Measurements from ENCODE around the gene SDHAF3.
"Not testable (repeated sequence)": the region's sequence is repeated elsewhere in the genome, so short reads cannot be mapped to it uniquely, and the experiment has no call there.

SDHAF3 gene

GRCh38 chr7:97126483-97127171 is 9.1 kb downstream of the SDHAF3 start:
- no peak for DNase-seq

- no peak for DNase-seq
Observed at GRCh38 chr7:97128736-97129135, 11.2 kb downstream of the SDHAF3 start.

DNA sequence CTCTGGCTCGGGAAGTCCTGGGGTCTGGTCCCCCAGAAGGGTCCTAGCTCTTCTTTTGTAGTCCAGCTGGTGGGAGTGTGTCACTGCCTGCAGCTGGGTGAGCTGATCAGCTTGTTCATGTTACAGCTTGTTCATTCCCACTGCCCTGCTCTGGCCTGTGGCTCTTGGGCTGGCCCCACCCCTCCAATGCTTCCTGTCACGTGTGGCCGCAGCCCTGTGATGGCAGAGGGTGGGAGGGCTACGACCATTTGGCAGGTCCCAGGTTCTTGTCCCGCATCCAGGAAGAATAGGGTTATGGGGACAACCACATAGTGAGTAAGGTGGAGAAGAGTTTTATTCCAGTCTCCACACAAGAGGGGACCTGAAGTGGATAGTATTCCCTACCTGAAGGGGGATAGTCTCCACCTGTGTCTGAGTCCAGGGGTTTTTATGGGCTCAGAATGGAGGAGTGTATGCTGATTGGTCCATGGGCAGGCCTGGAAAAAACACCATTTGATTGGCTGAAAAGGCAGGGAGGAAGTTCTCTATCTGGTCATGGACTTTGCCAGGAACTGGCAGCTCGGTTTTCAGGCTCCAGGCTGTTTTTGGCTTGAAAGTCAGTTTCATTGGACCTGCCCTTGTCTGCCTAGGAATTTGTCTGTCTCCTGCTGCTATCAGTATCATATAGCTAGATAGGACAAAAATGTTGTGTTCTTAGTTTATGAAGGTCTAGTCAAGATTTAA is 13.1 kb downstream of the SDHAF3 start:
- no peak for DNase-seq

DNA sequence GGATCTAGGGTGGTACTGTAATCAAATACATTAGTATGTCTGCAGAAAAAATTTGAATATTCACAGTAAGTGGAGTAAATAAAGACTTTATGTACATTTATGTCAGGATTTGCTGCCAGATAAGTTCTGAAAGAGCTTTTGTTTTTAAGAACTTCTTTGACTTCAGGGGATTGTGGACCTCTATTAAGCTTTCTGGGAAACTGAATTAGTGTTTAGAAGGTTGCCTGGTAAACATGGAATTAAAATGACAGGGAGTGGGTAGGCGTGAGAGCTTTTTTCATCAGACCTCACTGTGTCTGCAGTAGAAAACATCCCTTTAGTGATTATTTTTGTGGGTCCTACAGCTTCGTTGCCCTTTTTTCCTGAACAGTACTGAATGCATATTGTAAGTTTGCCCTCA is 15.7 kb downstream of the SDHAF3 start:
- no peak for DNase-seq

DNA sequence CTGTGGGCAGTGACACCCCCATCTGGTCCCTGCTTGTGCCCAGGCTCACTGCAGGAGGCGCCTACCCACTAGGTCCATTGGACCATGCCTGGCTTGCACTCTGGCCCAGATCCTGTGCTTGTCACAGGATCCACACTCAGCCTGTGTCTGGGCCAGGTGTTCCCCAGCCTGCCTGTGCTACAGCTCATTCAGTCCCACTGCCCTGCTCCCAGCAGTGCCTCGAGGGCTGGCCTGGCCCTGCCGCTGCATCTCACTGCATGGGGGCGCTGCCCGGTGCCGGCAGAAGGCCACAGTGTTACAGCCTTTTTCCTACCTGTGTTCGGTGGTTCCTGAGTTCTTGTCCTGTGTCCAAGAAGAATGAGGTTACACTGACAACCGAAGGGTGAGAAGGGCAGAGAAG is 21.3 kb downstream of the SDHAF3 start:
- DNase-seq = no peak

DNA sequence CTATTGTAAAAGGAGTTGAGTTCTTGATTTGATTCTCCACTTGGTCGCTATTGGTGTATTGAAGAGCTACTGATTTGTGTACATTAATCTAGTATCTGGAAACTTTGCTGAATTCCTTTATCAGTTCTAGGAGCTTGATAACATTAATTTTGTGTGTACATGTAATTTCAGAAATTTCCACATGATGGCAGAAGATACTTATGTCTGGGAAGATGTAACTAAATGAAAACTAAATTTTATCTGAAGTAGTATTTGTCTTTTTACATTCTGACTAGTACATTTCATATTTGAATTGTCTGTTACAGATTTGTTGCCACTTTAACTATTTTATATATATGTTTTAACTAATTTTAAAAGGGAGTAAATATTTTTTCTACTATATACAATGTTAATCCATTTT is 27.6 kb downstream of the SDHAF3 start:
- peak; percentile 25 for DNase-seq

DNA sequence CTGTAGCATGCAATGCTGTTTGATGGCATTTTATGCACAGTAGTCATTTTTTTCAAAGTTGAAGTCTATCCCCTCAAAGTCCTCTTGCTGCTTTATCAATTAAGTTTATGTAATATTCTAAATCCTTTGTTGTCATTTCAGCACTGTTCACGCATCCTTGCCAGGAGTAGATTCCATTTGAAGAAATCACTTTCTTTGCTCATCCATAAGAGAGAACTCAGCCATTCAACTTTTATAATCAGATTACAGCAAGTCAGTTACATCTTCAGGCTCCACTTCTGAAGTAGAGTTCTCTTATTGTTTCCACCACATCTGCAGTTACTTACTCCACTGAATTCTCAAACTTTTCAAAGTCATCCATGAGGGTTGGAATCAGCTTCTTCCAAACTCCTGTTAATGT is 32.3 kb downstream of the SDHAF3 start:
- DNase-seq = no peak

- DNase-seq = no peak
Observed at GRCh38 chr7:97155897-97156418, 38.5 kb downstream of the SDHAF3 start.

DNA sequence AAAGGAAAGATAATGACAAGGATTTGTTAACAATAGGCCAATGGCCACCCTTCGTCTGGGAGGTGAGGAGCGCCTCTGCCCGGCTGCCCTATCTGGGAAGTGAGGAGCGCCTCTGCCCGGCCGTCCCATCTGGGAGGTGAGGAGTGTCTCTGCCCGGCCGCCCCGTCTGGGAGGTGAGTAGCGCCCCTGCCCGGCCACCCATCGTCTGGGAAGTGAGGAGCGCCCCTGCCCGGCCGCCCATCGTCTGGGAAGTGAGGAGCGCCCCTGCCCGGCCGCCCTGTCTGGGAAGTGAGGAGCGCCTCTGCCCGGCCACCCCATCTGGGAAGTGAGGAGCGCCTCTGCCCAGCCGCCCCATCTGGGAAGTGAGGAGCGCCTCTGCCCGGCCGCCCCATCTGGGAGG is 42.5 kb downstream of the SDHAF3 start:
- not testable (repeated sequence) for DNase-seq

GRCh38 chr7:97161609-97162008 is 44.1 kb downstream of the SDHAF3 start:
- DNase-seq = not testable (repeated sequence)

GRCh38 chr7:97166308-97166707 is 48.8 kb downstream of the SDHAF3 start:
- DNase-seq = no peak

DNA sequence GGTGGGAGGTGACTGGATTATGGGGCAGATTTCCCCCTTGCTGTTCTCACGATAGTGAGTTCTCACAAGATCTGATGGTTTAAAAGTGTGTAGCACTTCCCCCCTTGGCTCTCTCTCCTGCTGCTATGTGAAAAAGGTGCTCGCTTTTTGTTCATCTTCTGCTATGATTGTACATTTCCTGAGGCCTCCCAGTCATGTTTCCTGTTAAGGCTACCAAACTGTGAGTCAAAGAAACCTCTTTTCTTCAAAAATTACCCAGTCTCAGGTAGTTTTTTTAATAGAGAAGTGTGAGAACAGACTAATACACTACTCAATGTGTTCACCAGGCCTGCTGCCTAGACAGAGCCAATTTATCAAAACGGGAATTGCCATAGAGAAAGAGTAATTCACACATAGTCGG is 49.7 kb downstream of the SDHAF3 start:
- DNase-seq = peak; percentile 52

DNA sequence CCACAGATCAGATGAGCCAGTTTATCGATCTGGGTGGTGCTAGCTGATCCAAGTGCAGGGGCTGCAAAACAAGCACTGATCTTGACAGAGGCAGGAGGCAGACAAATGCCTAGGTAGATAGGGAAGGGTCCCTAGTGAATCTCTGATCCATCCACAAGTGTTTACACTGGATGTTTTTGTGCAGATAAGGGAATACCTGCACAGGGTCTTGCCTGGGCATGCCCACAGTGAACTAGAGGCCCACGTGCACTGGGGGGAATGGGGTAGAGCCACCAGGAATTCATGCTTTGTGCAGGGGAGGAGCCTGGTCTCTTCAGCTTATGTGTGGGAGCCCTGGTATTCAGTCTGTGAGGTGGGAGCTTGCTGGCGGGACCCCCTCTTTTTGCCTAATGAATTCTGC is 50.3 kb downstream of the SDHAF3 start:
- no peak for DNase-seq

DNA sequence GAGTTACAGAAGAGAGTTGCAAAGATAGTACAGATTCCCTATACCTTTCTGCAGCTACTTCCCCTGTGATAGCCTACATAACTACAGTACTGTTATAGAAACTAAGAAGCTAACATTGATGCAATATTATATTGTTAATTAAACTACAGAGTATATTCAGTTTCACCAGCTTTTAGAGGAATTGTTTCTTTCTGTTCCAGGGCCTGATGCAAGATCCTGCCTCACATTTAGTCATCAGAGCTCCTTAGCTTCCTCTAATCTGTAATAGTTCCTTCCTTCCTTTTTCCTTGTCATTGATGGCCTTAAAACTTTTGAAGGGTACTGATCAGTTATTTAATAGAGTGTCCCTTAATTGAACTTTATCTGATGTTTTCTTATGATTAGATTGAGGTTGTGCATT is 56.8 kb downstream of the SDHAF3 start:
- no peak for DNase-seq

DNA sequence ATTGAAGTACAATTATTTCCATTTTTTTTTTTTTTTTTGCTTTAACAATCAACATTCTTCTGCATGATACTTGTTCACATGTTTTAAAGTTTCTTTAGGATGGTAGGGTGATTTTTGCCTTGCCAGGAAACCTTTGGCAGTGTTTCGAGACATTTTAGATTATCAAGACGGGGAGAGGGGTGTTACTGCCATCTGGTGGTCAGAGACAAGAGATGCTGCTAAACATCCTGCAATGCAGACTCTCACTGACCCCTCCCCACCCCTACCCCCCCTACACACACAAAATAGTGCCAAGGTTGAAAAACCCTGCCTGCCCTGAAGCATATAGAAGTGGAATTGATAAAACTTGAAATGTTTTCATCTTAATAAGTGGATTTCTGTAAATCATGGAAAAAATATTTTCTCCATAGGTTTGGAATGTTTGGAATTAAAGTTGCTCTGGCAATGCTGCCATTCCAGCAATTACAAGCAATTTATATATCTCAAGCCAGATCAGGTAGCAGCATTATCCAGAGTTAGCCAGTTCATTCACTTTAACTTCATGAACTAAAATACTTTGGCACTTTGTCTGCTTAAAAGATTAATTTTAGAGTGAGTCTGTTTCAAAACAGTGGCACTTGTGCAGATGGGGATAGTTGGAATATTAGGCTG is 62.1 kb downstream of the SDHAF3 start:
- DNase-seq = peak; percentile 55

GRCh38 chr7:97187067-97187466 is 69.6 kb downstream of the SDHAF3 start:
- DNase-seq = peak; percentile 8

- not testable (repeated sequence) for DNase-seq
Observed at GRCh38 chr7:97196174-97196573, 78.7 kb downstream of the SDHAF3 start.

GRCh38 chr7:97198596-97198995 is 81.1 kb downstream of the SDHAF3 start:
- no peak for DNase-seq

GRCh38 chr7:97200018-97200417 is 82.5 kb downstream of the SDHAF3 start:
- no peak for DNase-seq

DNA sequence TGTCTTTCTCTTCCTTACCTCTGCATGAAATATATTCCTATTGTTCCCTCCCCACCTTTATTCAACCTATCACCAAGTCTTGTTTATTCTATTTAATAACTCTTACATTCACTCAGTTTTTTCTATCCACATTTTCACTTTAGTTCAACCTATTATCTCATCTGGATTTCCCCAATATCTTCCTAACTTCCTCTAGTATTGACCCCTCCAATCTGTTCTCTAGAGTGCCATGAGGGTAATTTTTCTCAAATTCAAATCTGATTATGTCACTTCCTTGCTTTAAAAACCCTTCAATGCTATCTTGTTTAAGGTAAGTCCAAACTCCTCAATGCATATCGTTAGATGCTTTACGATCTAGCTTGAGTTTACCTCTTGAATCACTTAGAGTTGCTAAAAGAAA is 86.5 kb downstream of the SDHAF3 start:
- no peak for DNase-seq

DNA sequence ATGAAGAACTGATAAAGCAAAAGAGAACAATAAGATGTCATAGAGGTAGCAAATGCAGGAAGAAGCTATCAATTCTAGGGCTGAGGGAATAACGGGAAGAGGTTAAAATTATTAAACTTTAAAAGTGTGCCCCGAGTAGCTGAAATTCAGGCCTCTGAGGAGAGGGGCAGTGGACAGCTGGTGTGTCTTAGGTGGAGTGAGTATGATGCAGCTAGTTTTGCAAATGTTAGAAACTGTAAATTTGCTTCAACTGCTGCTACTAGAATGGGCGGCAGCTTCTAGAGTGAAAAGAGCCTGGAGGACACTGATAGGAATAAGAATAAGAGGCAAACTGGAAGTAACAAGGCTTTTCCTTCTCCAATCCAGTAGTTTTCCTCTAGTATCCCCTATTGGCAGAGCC is 87.3 kb downstream of the SDHAF3 start:
- no peak for DNase-seq

GRCh38 chr7:97215556-97215955 is 98.1 kb downstream of the SDHAF3 start:
- no peak for DNase-seq

DNA sequence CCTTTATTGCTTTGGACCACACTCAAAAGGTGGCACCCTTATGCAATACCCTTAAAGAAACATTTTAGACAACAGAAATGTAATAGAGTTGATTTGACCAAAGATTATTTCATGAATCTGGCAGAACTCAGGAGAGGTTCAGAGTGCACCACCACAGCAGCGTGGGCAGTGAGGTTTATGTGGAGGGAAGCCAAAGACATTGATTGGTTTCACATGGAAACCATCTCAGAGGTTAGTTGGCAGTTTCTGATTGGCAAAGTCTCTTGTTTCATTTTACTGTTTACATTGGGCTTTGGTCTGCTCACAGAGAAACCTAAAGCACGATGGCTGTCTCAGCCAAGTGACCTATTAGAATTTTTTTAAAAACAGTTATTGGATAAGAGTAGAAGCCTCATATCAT is 101.3 kb downstream of the SDHAF3 start:
- no peak for DNase-seq

DNA sequence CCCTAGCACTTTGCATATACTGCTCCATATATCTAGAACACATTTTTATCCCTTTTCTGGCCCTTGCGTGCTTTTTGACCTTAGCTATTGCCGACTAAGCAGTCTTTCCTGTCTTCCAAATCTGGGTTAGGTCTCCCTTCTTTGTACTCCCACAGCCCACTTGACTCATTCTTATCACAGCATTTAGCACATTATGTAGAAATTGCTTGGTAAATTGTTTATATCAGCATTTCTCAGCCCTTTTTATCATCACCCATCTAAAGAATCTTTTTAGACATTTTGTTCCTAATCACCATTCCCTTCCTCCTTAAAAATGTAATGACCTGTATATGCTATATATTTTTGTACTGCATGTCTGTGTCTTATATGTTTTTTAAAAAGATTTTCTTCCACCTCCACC is 101.7 kb downstream of the SDHAF3 start:
- DNase-seq = no peak

Data from activated CD4-positive, alpha-beta T cell treated with anti-CD3 and anti-CD28 coated beads, Interleukin-2, amount 50 U/mL, for 16 hours (primary cell).